Body of pancreas (tissue), 4 donors: ENCODE results near the gene C7orf33. TPM values are rescaled to one million over a fixed set of nuclear protein-coding genes. Genes with fewer than 3 reads are reported as not detected.
A peak's percentile ranks its signal among the peaks of the same experiment; 100 is the strongest.
"Not testable (repeated sequence)": the region's sequence is repeated elsewhere in the genome, so short reads cannot be mapped to it uniquely, and the experiment has no call there.

Source experiments
- ATAC-seq: fragments of 150-250 bp; one replicate; pipeline ENCODE4 v1.9.1; 2016
- DNase-seq, 4 donors: peaks; one replicate each; pipeline ENCODE4 v3.0.0-alpha.2; 2019
- H3K27ac ChIP-seq, 4 donors: fragments of 200-600 bp; sonication (generic); 1 replicate in 3 of 4; 2 replicates in 1 of 4; pipeline versions ENCODE4 v1.5.1 to v1.6.1; 2016 to 2019; ENCODE audit warnings: mild to moderate bottlenecking in 1 of 4, mixed read lengths in 1 of 4, moderate library complexity in 1 of 4
- H3K27me3 ChIP-seq, 2 donors: fragments of 200-600 bp; sonication (generic); one replicate each; pipeline ENCODE4 v1.6.0; 2016; ENCODE audit warnings: mild to moderate bottlenecking in 1 of 2
- H3K36me3 ChIP-seq, 2 donors: fragments of 200-600 bp; sonication (generic); replicated peaks in 1 of 2; 2 replicates each; pipeline ENCODE4 v1.5.1; 2016; ENCODE audit warnings: low read depth in 2 of 2; ENCODE audit not compliant: insufficient read depth in 1 of 2
- H3K4me1 ChIP-seq: fragments of 200-600 bp; sonication (generic); one replicate; pipeline ENCODE4 v1.6.0; 2016
- H3K4me3 ChIP-seq, 2 donors: fragments of 200-600 bp; sonication (generic); 1 replicate in 1 of 2; 2 replicates in 1 of 2; pipeline ENCODE4 v1.5.1; 2016 to 2019
- H3K9me3 ChIP-seq, 3 donors: fragments of 200-600 bp; sonication (generic); 1 replicate in 2 of 3; 2 replicates in 1 of 3; pipeline ENCODE4 v1.5.1; 2016
- POLR2A ChIP-seq, 3 donors: fragments of 450-650 bp; IDR thresholded peaks; one replicate each; pipeline ENCODE4 v1.6.1; 2016; ENCODE audit warnings: antibody characterized with exemption in 3 of 3, mild to moderate bottlenecking in 2 of 3
- WGBS, 2 donors: methylation state at CpG; one replicate each; pipeline ENCODE4 v1.1.5; 2017; 5-methylcytosine and 5-hydroxymethylcytosine counted together
- intact Hi-C: fragments of 100-400 bp; cut with DNase I; formaldehyde crosslinking; loops from one replicate; pipeline ENCODE4 v1.15.1; 2023
- total RNA-seq, 2 donors: library from RNA; depleted of rRNA; stranded (reverse); fragments of >200 nt; gene quantifications; one replicate each; pipeline ENCODE4 v1.1.0, GENCODE V29; 2016
- TF ChIP-seq, protein P1 (sequence below), 7 experiments: fragments of 450-650 bp in 4 of 7; fragments of 200-600 bp in 3 of 7; sonication (generic) in 3 of 7; IDR thresholded peaks; one replicate each; pipeline ENCODE4 v1.5.1; 2016 to 2019; ENCODE audit warnings: antibody characterized with exemption in 7 of 7

Gene C7orf33
- total RNA-seq, 2 donors from 2014 or later = not detected

- DNase-seq = no peak
- intact Hi-C loops = no loop called here
- TF ChIP-seq, protein P1, sequence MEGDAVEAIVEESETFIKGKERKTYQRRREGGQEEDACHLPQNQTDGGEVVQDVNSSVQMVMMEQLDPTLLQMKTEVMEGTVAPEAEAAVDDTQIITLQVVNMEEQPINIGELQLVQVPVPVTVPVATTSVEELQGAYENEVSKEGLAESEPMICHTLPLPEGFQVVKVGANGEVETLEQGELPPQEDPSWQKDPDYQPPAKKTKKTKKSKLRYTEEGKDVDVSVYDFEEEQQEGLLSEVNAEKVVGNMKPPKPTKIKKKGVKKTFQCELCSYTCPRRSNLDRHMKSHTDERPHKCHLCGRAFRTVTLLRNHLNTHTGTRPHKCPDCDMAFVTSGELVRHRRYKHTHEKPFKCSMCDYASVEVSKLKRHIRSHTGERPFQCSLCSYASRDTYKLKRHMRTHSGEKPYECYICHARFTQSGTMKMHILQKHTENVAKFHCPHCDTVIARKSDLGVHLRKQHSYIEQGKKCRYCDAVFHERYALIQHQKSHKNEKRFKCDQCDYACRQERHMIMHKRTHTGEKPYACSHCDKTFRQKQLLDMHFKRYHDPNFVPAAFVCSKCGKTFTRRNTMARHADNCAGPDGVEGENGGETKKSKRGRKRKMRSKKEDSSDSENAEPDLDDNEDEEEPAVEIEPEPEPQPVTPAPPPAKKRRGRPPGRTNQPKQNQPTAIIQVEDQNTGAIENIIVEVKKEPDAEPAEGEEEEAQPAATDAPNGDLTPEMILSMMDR (IDR thresholded peaks at IDR 0.05) = no peak
- TF ChIP-seq POLR2A (IDR thresholded peaks at IDR 0.05) = no peak
- H3K27me3 ChIP-seq = no peaks in the 10 kb centered on the region
- H3K4me3 ChIP-seq = no peak overlapping the region
- no peak for ATAC-seq
- H3K27ac ChIP-seq = no peak overlapping the region
- H3K9me3 ChIP-seq = no peaks in the 10 kb centered on the region
- no peaks in the 10 kb centered on the region for H3K36me3 ChIP-seq
- no peaks in the 10 kb centered on the region for H3K4me1 ChIP-seq
Measured at GRCh38 chr7:148561099-148561498, 29.5 kb upstream of the C7orf33 start.

- ATAC-seq (no peak), DNase-seq (no peak)
- H3K27ac ChIP-seq = peak overlapping the region in 1 of 4 donors; percentile 65
- intact Hi-C loops = no loop called here
- no peak overlapping the region for H3K4me3 ChIP-seq
- no peaks in the 10 kb centered on the region for H3K27me3 ChIP-seq
- peaks cover 4% of the 10 kb centered on the region for H3K4me1 ChIP-seq
- TF ChIP-seq, protein P1 (IDR thresholded peaks at IDR 0.05) = no peak
- no peak for TF ChIP-seq POLR2A (IDR thresholded peaks at IDR 0.05)
- no peaks in the 10 kb centered on the region for H3K9me3 ChIP-seq
- 58 to 59% methylated on average over 4 of the region's 4 CpGs for WGBS, 2 donors
- no peaks in the 10 kb centered on the region for H3K36me3 ChIP-seq
Measured at GRCh38 chr7:148563583-148564274, 26.8 kb upstream of the C7orf33 start.

DNA sequence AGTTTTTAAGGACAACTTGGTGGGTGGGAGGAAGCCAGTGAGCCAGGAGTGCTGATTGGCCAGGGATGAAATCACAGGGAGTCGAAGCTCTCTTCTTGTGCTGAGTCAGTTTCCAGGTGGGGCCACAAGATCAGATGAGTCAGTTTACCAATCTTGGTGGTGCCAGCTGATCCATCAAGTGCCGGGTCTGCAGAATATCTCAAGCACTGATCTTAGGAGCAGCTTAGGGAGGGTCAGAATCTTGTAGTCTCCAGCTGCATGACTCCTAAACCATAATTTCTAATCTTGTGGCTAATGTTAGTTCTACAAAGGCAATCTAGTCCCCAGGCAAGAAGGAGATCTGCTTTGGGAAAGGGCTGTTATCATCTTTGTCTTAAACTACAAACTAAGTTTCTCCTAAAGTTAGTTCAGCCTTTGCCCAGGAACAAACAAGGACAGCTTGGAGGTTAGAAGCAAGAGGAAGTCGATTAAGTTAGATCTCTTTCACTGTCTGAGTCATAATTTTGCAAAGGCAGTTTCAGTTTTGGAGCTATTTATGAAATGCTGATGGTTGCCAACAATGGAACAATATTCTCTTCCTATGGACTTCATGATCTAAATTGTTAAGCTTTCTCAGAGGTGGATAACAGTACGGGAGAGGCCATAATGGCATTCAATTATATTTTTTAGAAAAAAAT lies 26.2 kb upstream of the C7orf33 start:
- H3K9me3 ChIP-seq, H3K4me3 ChIP-seq, H3K27me3 ChIP-seq, H3K4me1 ChIP-seq, H3K36me3 ChIP-seq, DNase-seq, intact Hi-C loops, ATAC-seq: not testable (repeated sequence)
- WGBS, 2 donors = 42 to 49% methylated on average over 4 of the region's 4 CpGs
- peak overlapping the region in 1 of 4 donors; percentile 65 for H3K27ac ChIP-seq

DNA sequence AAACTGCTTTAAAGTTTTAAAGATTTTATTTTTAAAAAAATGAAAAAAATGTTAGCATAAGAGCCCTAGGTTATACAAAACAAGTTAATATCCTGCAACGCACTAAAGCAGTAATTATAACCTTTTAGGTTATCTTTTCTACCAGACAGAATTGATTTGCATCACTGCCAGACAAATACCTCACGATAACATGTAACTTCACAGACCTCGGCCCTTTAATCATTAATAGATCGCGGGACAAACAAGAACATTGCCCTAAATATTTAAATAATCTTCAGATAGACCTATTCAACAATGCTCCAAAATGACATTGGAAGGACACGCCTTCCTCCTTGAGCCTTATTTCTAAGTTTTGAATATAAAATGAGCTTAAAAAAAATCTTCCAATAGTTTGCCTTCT lies 23.8 kb upstream of the C7orf33 start:
- no peak for DNase-seq
- intact Hi-C loops = no loop called here
- H3K36me3 ChIP-seq = no peaks in the 10 kb centered on the region
- H3K4me1 ChIP-seq = peaks cover 4% of the 10 kb centered on the region
- no peak for ATAC-seq
- H3K27me3 ChIP-seq = no peaks in the 10 kb centered on the region
- no peak overlapping the region for H3K27ac ChIP-seq
- TF ChIP-seq POLR2A (IDR thresholded peaks at IDR 0.05) = no peak
- TF ChIP-seq, protein P1 (IDR thresholded peaks at IDR 0.05) = no peak
- 20 to 26% methylated on average over 6 of the region's 6 CpGs for WGBS, 2 donors
- H3K4me3 ChIP-seq = no peak overlapping the region
- H3K9me3 ChIP-seq = no peaks in the 10 kb centered on the region

DNA sequence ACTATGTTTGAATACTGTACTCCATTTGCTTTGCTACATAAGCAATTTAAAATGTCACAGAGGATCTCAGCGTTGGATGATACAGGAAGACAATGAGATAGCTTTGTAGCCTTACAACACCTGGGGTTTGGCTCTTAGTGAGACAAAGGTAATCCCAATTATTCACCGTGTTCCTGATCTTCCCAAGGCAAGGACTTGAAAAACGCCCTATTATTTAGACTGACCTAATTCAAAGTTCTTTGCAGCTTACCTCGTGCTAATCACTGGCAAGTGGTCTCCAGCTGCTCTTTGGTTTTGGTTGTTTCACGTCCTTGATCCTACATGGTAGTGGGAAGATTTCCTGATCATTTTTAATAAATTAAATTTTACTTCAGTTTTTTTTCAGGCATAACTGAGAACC lies 23.0 kb upstream of the C7orf33 start:
- Histone ChIP-seq H3K27me3 (no peaks in the 10 kb centered on the region), H3K27ac (no peak overlapping the region), H3K4me3 (no peak overlapping the region), H3K36me3 (no peaks in the 10 kb centered on the region), H3K9me3 (no peaks in the 10 kb centered on the region), H3K4me1 (peaks cover 4% of the 10 kb centered on the region)
- intact Hi-C loops = no loop called here
- TF ChIP-seq, protein P1 (IDR thresholded peaks at IDR 0.05) = no peak
- no peak for TF ChIP-seq POLR2A (IDR thresholded peaks at IDR 0.05)
- 58 to 62% methylated on average over 5 of the region's 5 CpGs for WGBS, 2 donors
- ATAC-seq = no peak
- DNase-seq = no peak
